Left lung (tissue), 10 donors: ENCODE measurements around the gene CAVIN1. TPM values are rescaled to one million over a fixed set of nuclear protein-coding genes. Genes with fewer than 3 reads are reported as not detected.
"Not testable (repeated sequence)": the region's sequence is repeated elsewhere in the genome, so short reads cannot be mapped to it uniquely, and the experiment has no call there.

Source experiments
- ATAC-seq: fragments of 200-7000 bp; cut with Tn5 transposase; one replicate; pipeline ENCODE4 v1.9.1; 2020; ENCODE audit warnings: moderate library complexity
- DNase-seq, 4 donors: peaks; one replicate each; pipeline ENCODE4 v3.0.0-alpha.2; 2013 to 2020
- H3K27ac ChIP-seq, 2 donors: fragments of 200-600 bp; sonication (generic) in 1 of 2; one replicate each; pipeline versions ENCODE4 v1.5.0 to v1.8.0; 2020 to 2021
- H3K27me3 ChIP-seq, 2 donors: fragments of 200-600 bp; sonication (generic) in 1 of 2; one replicate each; pipeline versions ENCODE4 v1.5.0 to v1.8.0; 2020 to 2021
- H3K36me3 ChIP-seq, 2 donors: fragments of 200-600 bp; sonication (generic) in 1 of 2; one replicate each; pipeline versions ENCODE4 v1.5.0 to v1.8.0; 2020 to 2021
- H3K4me1 ChIP-seq, 2 donors: fragments of 200-600 bp; one replicate each; pipeline ENCODE4 v1.8.0; 2021
- H3K4me3 ChIP-seq, 2 donors: fragments of 200-600 bp; sonication (generic) in 1 of 2; one replicate each; pipeline versions ENCODE4 v1.5.0 to v1.8.0; 2020 to 2021; ENCODE audit warnings: mild to moderate bottlenecking in 1 of 2
- H3K9me3 ChIP-seq, 2 donors: fragments of 200-600 bp; sonication (generic) in 1 of 2; one replicate each; pipeline versions ENCODE4 v1.5.0 to v1.8.0; 2020 to 2021
- CTCF ChIP-seq, 2 donors: fragments of 200-600 bp; sonication (generic) in 1 of 2; IDR thresholded peaks; one replicate each; pipeline versions ENCODE4 v1.5.0 to v1.8.0; 2021; ENCODE audit warnings: antibody characterized with exemption in 2 of 2
- intact Hi-C, 2 donors: fragments of 100-400 bp; cut with DNase I; formaldehyde crosslinking; loops; one replicate each; pipeline versions ENCODE4 v1.11.2 to v1.14.2; 2022
- polyA plus RNA-seq, 6 donors: library from polyadenylated mRNA; unstranded; fragments of 120-200 nt; gene quantifications; one replicate each; pipeline ENCODE4 v1.2.1, GENCODE V29; 2013; ENCODE audit not compliant: insufficient read length in 6 of 6
- total RNA-seq, 2 donors: library from RNA; stranded (reverse); fragmentation: NEBNext Ultra II Directional; extraction: Animal tissue kit (Norgen Biotek cat#: 25700); gene quantifications; one replicate each; pipeline ENCODE4 v1.2.1, GENCODE V29; 2021
- donor health status: DM: no; HTN: yes; CAD: no.
- donor health status: DM: no; HTN: no; CAD: no.

Gene CAVIN1
- total and polyA plus RNA-seq, 8 donors: 163 to 320 (median 211) TPM

GRCh38 chr17:42422412-42422957 lies 571 bp downstream of the CAVIN1 start:
- ATAC-seq (peak; percentile 57), DNase-seq (peak in 2 of 4 donors; percentile 47 to 85)
- Histone ChIP-seq H3K27ac (peak overlapping the region; percentile 89 to 91), H3K36me3 (no peaks in the 10 kb centered on the region), H3K4me3 (peak overlapping the region; percentile 68 to 69), H3K4me1 (peaks cover 8 to 59% of the 10 kb centered on the region in 2 donors), H3K9me3 (no peaks in the 10 kb centered on the region), H3K27me3 (peaks cover 0 to 51% of the 10 kb centered on the region in 2 donors)
- intact Hi-C loops: loop anchor here in 1 of 2 donors (5.0 kb wide), 1 partner anchor 95 kb away; no protein-coding TSS in a partner anchor
- TF ChIP-seq CTCF (IDR thresholded peaks at IDR 0.05): no peak

DNA sequence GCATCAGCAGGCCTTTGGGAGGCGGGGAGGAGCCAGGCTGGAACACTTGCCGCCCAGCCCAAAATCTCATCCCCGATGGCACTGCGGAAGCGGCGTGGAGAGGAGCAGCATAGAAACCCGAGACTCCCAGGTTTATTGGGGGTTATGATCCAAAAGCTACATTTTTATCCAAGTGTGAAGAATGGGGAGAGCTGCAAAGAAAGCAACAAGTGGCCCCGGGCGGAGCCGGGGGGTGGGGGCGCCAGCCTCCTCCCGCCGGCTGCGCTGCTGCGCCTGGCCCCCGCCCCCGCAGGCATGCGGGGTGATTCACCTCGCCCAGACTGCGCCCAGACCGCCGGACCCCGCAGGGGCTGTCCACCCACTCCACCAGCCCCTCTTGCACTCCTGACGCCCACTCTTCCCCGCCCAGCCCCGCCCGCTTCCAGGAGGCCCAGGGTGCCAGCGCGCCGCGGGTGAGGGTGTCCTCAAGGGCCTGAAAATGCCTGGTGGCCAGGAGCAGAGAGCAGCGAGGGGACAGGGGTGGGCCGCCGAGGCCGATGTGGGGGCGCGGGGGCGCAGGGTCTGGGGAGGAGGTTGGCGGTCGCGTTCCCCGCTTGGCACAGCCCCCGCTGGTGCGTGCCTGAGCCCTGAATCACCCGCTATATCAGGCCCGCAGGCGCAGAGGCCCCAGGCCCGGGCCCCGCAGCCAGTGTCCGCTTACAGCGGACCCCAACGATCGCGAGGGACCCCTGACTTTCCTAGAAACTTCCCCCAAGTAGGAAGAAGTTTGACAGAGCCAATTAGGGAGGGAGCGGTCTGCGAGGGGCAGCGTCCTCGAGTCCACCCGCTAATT lies 1.3 kb downstream of the CAVIN1 start:
- DNase-seq (peak in 3 of 4 donors; percentile 38 to 86 (median 50)), ATAC-seq (peak; percentile 43)
- Histone ChIP-seq H3K9me3 (no peaks in the 10 kb centered on the region), H3K4me3 (peak overlapping the region; percentile 68 to 69), H3K27ac (peak overlapping the region; percentile 89 to 91), H3K36me3 (no peaks in the 10 kb centered on the region), H3K4me1 (peaks cover 8 to 66% of the 10 kb centered on the region in 2 donors), H3K27me3 (peaks cover 0 to 51% of the 10 kb centered on the region in 2 donors)
- no peak for TF ChIP-seq CTCF (IDR thresholded peaks at IDR 0.05)
- intact Hi-C loops: loop anchor here in 1 of 2 donors (5.0 kb wide), 1 partner anchor 96 kb away; no protein-coding TSS in a partner anchor

GRCh38 chr17:42421136-42421506 lies 1.9 kb downstream of the CAVIN1 start:
- no peak for TF ChIP-seq CTCF (IDR thresholded peaks at IDR 0.05)

DNA sequence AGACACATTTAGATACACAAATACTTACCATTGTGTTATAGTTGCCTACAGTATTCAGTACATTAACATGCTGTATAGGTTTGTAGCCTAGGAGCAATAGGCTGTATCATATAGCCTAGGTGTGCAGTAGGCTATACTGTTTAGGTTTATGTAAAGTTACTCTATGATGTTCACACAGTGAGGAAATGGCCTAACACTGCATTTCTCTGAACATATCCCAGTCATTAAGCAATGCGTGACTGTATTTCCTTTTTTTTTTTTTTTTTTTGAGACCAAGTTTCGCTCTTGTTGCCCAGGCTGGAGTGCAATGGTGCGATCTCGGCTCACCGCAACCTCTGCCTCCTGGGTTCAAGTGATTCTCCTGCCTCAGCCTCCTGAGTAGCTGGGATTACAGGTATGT lies 5.1 kb downstream of the CAVIN1 start:
- H3K4me1 ChIP-seq: peaks cover 19 to 93% of the 10 kb centered on the region in 2 donors
- peaks cover 0 to 28% of the 10 kb centered on the region in 2 donors for H3K27me3 ChIP-seq
- intact Hi-C loops, DNase-seq, H3K36me3 ChIP-seq, H3K9me3 ChIP-seq, ATAC-seq, H3K4me3 ChIP-seq: not testable (repeated sequence)
- peak overlapping the region in 1 of 2 donors; percentile 60 for H3K27ac ChIP-seq

More at GRCh38 chr17:42421136-42421506, 1.9 kb downstream of the CAVIN1 start:
- Histone ChIP-seq H3K27me3 (peaks cover 0 to 51% of the 10 kb centered on the region in 2 donors), H3K4me3 (peak overlapping the region; percentile 68 to 69), H3K9me3 (no peaks in the 10 kb centered on the region), H3K36me3 (no peaks in the 10 kb centered on the region), H3K27ac (peak overlapping the region; percentile 89 to 91), H3K4me1 (peaks cover 8 to 72% of the 10 kb centered on the region in 2 donors)
- DNase-seq (no peak), ATAC-seq (no peak)
- intact Hi-C loops: loop anchor here in 1 of 2 donors (5.0 kb wide), 1 partner anchor 96 kb away; no protein-coding TSS in a partner anchor

- Histone ChIP-seq H3K4me3 (no peak overlapping the region), H3K4me1 (peaks cover 20 to 82% of the 10 kb centered on the region in 2 donors), H3K36me3 (no peaks in the 10 kb centered on the region), H3K27ac (peak overlapping the region; percentile 41 to 64), H3K27me3 (no peaks in the 10 kb centered on the region), H3K9me3 (no peaks in the 10 kb centered on the region)
- peak in 1 of 4 donors; percentile 72 for DNase-seq
- intact Hi-C loops: no loop called here
- ATAC-seq: peak; percentile 80
- no peak for TF ChIP-seq CTCF (IDR thresholded peaks at IDR 0.05)
Observed at GRCh38 chr17:42414704-42415409, 8.2 kb downstream of the CAVIN1 start.
